Gastrocnemius medialis (tissue), 4 donors: Measurements from ENCODE around the gene FIBCD1.

Experiments
- CTCF ChIP-seq, 5 experiments: fragments of 450-650 bp in 3 of 5; fragments of 200-600 bp in 2 of 5; sonication (generic) in 2 of 5; IDR thresholded peaks in 4 of 5; conservative IDR thresholded peaks in 1 of 5; 1 replicate in 4 of 5; 2 replicates in 1 of 5; pipeline ENCODE4 v1.5.1; 2016 to 2019; ENCODE audit warnings: antibody characterized with exemption in 5 of 5, mild to moderate bottlenecking in 3 of 5, moderate library complexity in 3 of 5
- POLR2A ChIP-seq, 2 donors: fragments of 450-650 bp; IDR thresholded peaks; one replicate each; pipeline ENCODE4 v1.6.1; 2017; ENCODE audit warnings: antibody characterized with exemption in 2 of 2, mild to moderate bottlenecking in 2 of 2, moderate library complexity in 2 of 2

- TF ChIP-seq CTCF (IDR thresholded peaks at IDR 0.05 in 4 of 5, conservative IDR thresholded peaks at IDR 0.05 in 1 of 5) (no peak), POLR2A (IDR thresholded peaks at IDR 0.05) (no peak)
Measured at GRCh38 chr9:130981756-130982137, 42.7 kb upstream of the FIBCD1 start.
